NCI-H1930 (cell line): ENCODE measurements around the gene TMEM247.

Experiments
- DNase-seq, 2 experiments: peaks; one replicate each; lab custom pipeline; 2025; lab: John Stamatoyannopoulos, UW

TMEM247 gene

DNA sequence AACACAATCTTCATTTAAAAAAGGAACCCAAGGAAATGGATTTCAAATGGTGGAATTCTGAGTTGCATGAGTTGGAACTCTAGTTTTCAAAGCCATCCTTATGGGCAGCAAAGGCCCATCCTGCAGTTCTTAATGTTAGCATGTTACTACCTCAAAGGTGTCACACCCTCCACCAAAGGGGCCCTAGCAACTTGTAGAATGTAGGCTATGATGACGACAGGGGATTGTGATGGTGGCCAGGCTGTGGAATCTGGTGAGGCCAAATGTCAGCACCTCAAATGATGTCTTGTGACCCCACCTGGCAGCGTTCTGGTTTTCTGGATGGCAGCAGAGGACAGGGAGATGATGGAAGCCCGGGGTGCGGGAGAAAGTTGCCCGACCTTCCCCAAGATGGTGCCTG, at the start of gene TMEM247:
Gene TMEM247 (plus strand): TSS at position 301 of the 400 bp plus-strand sequence.
- no peak for DNase-seq

DNA sequence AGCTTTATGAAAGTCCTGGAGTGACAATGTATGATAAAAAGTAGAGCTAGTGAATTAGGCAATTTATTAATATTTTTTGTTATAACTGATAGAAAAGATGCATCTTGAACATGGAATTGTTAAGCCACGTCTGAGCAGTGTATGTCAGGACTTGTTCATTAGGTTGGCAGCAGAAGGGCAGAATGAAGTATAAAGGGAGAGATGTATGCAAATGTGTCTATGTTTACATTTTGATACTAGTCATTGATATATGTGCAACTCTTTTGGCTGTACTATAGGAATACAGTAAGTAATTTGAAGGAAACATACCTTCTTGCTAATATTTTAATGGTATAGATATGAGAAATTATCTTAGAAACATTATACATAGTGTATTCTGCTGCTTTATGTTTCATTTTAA, 49.0 kb upstream of the TMEM247 start:
- DNase-seq: no peak

DNA sequence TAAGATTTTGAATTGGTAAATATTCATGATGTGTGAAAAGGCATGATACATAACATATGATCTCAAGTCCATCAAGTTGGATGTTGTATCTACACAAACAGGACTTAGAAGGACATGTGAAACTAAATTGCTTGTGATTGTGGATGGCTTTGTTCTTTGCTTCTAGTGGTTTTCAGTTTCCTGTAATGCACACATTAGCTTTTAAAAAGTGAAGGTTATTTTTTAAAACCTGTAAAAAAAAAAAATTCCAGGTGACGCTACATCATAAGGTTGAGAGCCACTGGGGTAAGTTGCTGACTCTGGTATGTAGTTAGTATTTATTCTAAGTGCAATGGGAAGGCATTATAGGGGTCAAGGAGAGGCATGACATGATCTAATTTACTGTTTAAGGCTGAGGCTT, 48.4 kb upstream of the TMEM247 start:
- DNase-seq: no peak

DNA sequence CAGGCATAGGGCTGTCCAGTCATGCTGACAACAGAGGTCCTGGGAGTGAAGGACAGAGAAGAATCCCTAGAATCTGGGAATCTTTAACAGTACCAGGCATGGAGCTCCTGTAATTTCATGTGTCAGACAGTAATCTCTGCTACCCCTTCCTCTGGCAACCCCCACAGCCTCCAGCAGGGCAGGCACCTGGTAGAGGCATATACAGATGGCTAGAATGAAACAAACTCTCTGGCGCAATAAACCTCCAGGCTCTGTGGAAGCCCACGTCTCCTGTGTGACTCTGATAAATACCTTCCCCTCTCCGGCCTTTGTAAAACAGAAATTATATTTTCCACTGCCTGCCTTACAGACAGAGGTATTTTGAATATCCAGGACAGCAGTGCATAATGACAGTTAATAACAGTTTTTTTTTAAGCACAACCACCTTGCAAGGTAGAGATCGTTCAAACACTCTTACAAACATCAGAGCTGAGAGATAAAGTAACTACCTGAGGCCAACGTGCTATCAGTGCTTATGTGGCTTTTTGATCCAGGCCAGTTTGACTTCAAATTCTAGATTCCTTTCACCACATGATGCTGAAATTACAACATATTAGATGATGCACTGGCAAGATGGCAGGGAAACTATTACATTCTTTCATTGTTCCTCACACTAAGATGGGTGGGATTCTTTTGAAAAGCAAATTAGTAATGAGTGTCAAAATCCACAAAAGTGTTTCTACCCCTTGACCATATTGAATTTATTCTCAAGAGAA, 47.7 kb upstream of the TMEM247 start:
- DNase-seq: no peak

DNA sequence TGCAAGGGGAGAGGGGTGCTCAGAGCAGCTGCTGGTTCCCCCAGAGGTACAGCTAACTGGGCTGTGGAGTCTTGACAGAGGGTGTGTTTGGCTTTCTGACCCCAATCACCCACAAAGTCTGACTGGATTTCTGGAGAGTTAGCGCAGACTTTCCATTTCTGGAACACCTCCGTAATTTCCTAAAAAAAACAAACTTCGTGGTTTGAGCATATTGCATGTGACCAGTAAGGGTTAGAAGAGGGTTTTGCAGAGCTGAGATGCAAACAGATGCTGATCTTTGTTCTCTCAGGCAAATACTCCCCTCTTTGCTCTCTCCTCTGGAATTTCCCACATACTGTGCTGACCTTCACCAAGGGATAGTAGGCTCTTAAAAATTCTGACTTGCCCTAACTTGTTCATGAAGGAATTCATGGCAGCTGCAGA, 44.5 kb upstream of the TMEM247 start:
- no peak for DNase-seq

DNA sequence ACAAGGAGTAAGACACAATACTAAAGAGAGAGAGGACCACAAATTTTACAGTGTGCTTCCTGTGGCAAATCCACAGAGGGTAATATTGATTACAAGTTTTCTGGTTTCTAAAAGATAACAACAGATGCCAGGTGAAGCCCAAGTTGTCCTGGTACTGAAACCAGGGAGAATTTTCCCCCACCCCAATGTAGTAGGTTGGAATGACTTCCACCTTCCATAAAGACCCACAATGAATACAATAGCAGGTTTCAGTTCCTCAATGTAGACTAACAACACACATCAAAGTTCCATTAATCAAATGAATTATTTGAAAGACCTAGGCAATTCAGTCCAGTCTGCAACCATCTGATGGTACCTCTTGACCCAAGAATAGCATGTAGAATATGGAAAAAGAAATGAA, 44.0 kb upstream of the TMEM247 start:
- DNase-seq: no peak

DNA sequence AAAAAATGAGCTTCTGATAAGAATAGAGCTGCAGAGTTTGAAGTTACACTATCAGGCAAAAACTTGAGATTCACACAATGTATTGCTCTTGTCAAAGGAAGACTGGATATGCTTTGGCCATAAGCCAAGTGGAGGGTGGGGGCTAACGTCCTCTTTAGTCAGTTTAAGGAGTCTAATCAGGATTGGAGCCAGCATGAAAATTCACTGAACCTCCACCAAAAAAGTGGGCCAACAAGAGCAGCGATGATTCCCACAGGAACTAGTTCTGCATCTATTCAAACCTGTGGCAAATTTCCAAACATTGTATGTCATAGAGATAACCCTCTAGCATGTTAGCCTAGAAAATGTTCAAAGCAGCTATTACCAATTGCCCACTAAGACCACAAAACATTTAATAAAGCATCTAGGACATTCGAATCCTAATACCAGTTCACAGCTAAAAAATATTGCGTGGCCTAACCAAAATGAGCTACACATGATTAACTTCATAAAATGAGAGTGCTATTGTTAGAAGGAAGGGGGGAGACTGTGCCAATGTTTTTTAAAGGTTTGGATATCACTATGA, 43.5 kb upstream of the TMEM247 start:
- DNase-seq: no peak

DNA sequence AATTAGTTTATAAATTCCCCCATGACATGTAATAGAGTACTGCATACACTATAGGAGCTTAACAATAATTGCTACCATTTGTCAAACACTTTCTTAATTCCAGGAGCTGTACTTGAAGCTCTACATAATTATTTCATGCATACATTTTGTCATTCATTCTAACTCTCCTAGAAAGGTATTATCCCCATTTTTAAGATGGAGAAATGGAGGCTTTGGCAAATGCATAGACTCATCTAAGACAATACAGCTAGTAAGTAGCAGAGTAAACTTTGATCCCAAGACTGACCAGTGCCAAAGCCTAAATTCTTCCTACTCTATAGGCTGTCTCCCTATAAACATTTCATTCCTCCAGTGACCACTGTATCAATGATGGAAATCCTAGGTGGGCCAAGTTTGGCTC, 42.6 kb upstream of the TMEM247 start:
- DNase-seq: no peak

DNA sequence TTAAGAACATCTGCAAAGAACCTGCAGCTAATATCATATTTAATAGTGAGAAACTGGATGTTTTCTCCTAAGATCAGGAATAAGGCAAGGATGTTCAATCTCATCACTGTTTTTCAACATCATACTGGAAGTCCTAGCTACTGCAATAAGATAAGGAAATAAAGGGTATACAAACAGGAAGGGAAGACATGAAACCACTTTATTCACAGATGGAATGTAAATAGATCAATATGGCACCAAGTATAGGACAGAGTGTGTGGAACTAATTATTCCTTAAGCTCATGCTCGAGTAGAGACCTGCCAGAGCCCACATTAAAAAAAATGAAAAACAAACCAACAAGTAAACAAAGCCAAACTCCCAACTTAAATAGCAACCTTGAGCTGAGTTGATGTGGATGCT, 41.3 kb upstream of the TMEM247 start:
- no peak for DNase-seq

DNA sequence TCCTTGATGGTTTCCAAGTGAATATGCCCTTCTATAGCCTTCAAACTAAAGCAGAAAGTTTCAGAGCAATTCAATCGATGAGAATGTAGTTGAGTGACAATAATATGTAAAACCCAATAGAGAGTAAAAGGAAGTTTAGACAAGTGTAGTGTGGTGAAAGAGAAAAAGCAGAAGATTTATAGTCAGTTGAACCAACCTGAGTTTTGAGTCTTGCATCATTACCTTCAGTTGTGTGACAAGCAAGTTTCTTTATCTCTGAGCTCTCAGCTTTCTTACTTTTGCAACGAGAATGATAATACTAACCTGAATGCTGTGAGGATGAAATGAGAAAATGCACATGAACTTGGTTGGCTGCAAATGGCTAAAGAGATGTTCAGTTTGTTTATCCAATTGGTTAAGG, 40.6 kb upstream of the TMEM247 start:
- DNase-seq: no peak

DNA sequence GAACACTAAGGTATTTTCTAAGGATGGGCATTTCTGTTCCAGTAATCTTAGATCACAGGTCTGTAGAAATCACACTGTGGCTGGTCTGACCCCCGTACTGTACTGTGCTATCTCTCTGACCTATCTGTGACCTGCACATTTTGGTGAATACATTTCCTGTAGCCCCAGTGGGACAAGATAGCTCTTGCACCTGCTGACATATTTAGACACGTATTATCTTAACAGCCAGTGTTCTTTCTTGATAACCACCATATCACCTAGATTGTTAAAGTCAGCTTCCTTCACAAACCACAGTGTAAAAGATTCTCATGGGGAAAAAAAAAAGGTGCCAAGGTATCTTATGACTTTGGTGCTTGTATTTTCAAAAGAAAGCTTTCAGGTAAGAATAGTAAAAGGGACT, 39.8 kb upstream of the TMEM247 start:
- DNase-seq: no peak

DNA sequence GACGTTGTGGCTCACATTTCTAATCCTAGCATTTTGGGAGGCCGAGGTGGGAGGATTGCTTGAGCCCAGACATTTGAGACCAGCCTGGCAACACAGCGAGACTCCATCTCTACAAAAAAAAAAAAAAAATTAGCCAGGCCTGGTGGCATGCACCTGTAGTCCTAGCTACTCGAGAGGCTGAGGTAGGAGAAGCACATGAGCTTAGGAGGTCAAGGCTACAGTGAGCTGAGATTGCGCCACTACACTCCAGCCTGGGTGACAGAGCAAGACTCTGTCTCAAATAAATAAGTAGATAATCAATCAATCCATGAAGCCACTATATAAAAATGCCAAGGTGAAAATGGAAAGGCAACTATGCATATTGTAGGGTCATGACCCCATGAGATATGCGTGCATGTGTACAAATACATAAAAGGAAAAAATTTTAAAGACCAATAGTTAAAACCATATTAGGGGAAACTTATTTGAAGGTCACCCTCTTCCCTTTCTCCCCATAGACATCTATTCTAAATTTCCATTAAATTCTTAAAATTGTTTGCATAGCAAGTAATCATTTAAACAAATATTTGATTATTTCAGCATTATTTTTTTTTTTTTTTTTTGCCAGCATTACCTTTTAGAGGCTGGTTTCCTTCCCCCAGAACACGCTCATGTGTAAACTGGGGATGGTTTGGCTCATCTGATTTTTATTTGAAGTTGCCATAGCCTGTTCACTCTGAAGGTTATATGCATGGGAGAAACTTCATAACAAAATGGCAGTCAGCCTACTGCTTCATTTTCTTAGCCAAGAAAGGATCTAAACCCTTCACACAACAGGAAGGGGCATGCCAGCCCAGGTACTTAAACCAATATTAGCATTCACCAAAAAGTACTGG, 37.3 kb upstream of the TMEM247 start:
- DNase-seq: no peak

DNA sequence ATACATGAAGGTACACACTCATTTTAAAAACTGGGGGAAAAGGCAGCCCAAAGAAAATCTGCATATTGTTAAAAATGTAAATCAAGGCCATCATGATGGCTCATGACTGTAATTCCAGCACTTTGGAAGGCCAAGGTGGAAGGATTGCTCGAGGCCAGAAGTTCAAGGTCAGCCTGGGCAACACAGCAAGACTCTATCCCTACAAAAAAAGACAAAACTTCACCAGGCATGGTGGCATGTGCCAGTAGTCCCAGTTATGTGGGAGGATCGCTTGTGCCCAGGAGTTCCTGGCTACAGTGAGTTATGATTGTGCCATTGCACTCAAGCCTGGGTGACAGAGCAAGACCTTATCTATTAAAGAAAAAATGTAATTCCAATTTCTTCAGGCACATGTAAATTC, 34.6 kb upstream of the TMEM247 start:
- no peak for DNase-seq

DNA sequence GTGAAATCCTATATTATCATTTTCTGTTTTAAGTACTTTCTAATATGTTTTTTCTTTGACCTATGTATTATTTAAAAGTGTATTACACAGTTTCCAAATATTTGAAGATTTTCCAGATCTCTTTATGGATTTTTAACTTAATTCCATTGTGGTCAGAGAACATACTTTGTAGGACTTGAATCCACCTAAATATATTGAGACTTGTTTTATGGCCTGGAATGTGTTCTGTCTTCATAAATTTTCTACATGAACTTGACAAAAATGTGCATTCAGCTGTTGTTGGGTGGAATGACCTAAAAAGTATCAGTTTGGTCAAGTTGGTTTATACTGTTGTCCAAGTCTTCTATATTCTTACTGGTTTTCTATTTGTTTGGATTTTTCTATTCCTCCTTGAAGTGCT, 33.8 kb upstream of the TMEM247 start:
- DNase-seq: no peak

DNA sequence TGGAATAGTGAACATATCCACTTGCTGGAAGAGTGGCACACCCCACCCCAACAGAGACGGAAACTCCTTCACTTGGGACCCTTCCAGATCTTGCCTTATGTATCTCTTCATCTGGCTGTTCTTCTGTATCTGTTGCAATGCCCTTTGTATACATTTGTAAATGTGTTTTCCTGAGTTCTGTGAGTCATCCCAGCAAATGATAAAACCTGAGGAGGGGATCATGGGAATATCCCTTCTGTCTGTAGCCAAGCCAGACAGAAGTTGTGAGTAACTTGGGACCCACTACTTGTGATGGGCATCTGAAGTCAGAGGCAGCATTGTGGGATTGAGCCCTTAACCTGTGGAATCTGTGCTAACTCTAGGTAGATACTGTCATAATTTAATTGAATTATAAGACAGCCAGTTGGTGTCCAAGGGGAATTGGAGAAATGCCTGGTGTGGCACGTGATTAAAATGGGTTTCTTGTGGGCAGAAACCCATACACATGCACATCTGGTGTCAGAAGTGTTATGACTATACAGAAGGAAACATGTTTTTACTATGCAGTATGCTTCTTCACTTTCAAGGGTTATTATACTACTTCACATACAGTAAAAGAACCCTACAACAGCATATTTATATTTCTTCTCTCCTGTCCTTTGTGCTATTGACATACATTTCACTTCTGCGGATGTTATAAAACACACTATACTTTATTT, 32.3 kb upstream of the TMEM247 start:
- DNase-seq: no peak

DNA sequence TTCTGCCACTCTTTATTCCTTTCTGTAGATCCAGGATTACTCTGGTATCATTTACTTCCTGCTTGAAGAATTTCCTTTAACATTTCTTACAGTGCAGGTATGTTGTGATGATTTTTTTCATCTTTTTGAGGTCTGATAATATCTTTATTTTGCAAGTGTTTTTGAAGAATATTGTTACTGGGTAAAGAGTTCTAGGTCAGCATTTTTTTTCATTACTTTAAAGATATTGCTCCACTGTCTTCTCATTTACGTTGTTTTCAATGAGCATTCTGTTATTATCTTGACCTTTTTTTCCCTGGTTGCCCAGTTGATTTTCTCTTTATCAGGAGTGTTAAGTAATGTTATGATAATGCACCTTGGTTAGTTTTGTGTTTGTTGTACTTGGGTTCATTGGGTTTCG, 31.7 kb upstream of the TMEM247 start:
- no peak for DNase-seq

DNA sequence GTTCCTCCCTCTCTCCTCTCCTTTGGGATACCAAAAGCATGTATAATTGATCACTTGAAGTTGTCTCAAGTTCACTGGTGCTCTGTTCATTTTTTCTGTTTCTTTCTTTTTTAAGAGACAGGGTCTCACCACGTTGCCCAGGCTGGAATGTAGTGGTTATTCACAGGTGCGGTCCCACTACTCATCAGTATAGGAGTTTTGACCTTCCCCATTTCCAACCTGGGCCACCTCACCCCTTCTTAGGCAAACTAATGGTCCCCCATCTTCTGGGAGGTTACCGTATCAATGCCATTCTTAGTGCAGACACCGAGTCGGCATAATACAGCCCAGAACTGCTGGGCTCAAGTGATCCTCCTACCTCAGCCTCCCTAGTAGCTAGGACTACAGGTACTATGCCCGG, 31.3 kb upstream of the TMEM247 start:
- DNase-seq: no peak

DNA sequence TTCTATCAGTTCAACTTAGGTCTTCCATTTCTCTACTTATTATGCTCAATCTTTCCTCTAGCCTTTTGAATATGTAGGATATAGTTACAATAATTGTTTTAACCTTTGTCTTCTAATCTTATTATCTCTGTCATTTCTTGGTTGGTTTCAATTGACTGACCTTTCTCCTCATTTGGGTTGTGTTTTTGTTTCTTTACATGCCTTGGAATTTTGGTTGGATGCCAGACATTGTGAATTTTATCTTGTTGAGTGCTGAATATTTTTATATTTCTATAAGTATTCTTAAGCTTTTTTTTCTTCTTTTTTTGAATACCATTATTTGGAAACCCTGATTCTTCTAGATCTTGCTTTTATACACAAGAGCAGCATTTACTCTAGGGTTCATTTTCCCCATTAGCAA, 30.7 kb upstream of the TMEM247 start:
- no peak for DNase-seq

DNA sequence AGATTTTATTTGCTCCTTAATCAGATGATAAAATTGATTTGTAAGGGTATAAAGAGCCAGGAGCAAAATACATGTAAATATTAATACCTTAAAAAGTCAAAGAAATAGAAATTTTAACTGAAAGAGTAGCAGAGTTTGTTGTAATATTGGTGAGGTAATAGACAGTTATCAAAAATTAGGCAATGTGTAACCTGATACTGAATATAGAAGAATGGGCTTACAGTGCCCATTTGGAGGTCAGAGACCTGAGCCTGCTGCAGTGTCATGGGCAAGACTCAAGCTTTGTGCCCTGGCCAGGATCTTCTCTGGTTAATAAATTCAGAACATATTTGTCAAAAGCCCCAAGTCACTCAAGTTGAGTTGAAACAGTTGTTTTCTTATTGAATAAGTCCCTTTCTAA, 29.7 kb upstream of the TMEM247 start:
- no peak for DNase-seq

DNA sequence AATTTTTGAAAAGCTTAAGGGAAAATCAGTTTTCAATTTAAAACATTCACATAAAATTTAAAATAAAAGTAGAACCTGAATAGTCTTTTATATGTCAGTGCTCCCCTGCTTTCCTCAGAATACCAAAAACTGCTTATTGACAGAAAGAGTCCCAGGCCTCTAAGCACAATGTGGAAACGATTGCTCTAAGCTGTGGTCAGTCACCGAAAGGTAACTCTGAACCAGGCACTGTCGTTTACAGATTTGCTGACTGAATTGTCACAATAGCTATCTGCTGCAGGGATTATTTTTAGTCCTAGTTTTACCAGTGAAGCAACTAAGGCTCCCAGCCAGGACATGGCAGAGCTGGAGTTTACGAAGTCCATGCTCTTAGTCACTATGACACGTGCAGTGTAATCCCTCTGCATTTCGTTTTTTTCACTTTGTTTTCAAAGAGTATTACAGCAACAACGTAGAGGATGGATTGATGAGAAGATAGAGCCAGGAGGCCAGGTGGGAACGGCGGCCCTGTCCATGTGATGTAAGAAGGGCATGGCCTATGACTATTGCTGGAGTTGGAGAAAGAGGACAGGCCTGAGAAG, 28.1 kb upstream of the TMEM247 start:
- no peak for DNase-seq

DNA sequence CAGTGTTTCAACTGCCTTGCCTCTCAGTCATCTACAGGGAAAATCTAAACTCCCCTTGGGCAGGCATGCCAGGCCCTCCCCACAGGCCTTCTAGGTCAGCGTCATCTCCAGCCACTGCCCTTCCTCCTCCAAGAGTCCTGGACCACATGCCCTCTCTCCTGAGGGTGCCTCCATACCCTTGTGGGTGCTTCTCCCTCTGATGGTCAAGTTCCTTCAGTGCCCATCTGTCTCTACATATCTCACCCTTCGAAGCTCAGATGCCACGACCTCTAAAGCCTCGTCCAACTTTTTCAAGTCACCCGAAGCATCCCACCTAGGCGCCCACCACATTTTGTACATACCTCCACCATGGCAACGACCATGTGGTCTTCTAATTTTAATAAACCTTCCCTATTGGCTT, 22.6 kb upstream of the TMEM247 start:
- DNase-seq: no peak
